Measurements from ENCODE around the gene BCAR1.
"Not testable (repeated sequence)": the region's sequence is repeated elsewhere in the genome, so short reads cannot be mapped to it uniquely, and the experiment has no call there.

DNA sequence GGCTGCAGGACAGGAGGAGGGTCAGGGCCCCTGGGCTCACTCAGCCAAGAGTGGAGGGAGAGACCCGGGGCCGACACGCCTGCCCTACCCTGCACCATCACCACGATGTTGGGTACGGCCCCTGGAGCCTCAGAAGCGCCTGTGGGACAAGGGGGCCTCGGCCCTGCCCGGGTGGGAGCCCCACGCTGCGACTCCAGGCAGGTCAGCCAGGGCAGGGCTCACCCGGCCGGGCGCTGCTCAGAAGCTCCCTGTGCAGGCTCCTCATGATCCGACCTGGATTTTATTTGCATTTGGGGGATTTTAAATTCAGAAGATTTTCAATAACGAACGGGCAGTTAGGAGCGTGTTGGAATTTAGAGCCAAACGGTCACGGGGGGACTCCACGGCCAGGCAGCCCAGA lies 46.5 kb downstream of the BCAR1 start:
- not testable (repeated sequence) for TF ChIP-seq POLR2A (IDR thresholded peaks at IDR 0.05; ENCODE audit: low read depth, low read length); POLR2AphosphoS5 (IDR thresholded peaks at IDR 0.05; ENCODE audit: low read depth, low read length); PAX5 (IDR thresholded peaks at IDR 0.05; ENCODE audit: insufficient read depth, low read length, severe bottlenecking); TAF1 (IDR thresholded peaks at IDR 0.05; ENCODE audit: low read depth, low read length); POU2F2 (IDR thresholded peaks at IDR 0.05; ENCODE audit: low read depth, low read length); SPI1 (IDR thresholded peaks at IDR 0.05; ENCODE audit: low read depth, low read length)
